Occipital lobe (tissue), 2 donors: Measurements from ENCODE around the gene CDKN2B-AS1. TPM values are rescaled to one million over a fixed set of nuclear protein-coding genes. Genes with fewer than 3 reads are reported as not detected.
"Not testable (repeated sequence)": the region's sequence is repeated elsewhere in the genome, so short reads cannot be mapped to it uniquely, and the experiment has no call there.

ENCODE experiments used
- DNase-seq: peaks from one replicate; lab custom pipeline; 2025; lab: John Stamatoyannopoulos, UW
- total RNA-seq: library from RNA; depleted of rRNA; stranded (reverse); fragments of >200 nt; gene quantifications from one replicate; pipeline ENCODE4 v1.2.3, GENCODE V29; 2014

CDKN2B-AS1 gene
- 0.62 TPM for total RNA-seq

- DNase-seq: peak; percentile 30
These were observed at the start of gene CDKN2B-AS1 for GRCh38 chr9:21994556-21995005. Gene CDKN2B-AS1, plus strand, starts transcription at chr9:21994791.

GRCh38 chr9:21945606-21946005 is 49.0 kb upstream of the CDKN2B-AS1 start:
- no peak for DNase-seq

GRCh38 chr9:21958833-21959232 is 35.8 kb upstream of the CDKN2B-AS1 start:
- no peak for DNase-seq

- not testable (repeated sequence) for DNase-seq
These were observed 35.3 kb upstream of the CDKN2B-AS1 start for GRCh38 chr9:21959268-21959667.

GRCh38 chr9:21961569-21961968 is 33.0 kb upstream of the CDKN2B-AS1 start:
- no peak for DNase-seq

- DNase-seq: no peak
These were observed 29.6 kb upstream of the CDKN2B-AS1 start for GRCh38 chr9:21964925-21965385.

- DNase-seq: no peak
These were observed 29.1 kb upstream of the CDKN2B-AS1 start for GRCh38 chr9:21965401-21965951.

GRCh38 chr9:21966140-21966851 is 28.3 kb upstream of the CDKN2B-AS1 start:
- DNase-seq: no peak

GRCh38 chr9:21967169-21967568 is 27.4 kb upstream of the CDKN2B-AS1 start:
- DNase-seq: no peak

- DNase-seq: no peak
These were observed 26.9 kb upstream of the CDKN2B-AS1 start for GRCh38 chr9:21967702-21968101.

GRCh38 chr9:21968331-21969010 is 26.1 kb upstream of the CDKN2B-AS1 start:
- DNase-seq: no peak

- no peak for DNase-seq
These were observed 25.3 kb upstream of the CDKN2B-AS1 start for GRCh38 chr9:21969011-21969940.

GRCh38 chr9:21969951-21970799 is 24.4 kb upstream of the CDKN2B-AS1 start:
- no peak for DNase-seq

- DNase-seq: no peak
These were observed 23.6 kb upstream of the CDKN2B-AS1 start for GRCh38 chr9:21970800-21971640.

- no peak for DNase-seq
These were observed 22.2 kb upstream of the CDKN2B-AS1 start for GRCh38 chr9:21972361-21972760.

GRCh38 chr9:21974343-21974721 is 20.3 kb upstream of the CDKN2B-AS1 start:
- no peak for DNase-seq

GRCh38 chr9:21974722-21975409 is 19.7 kb upstream of the CDKN2B-AS1 start:
- no peak for DNase-seq

GRCh38 chr9:21976334-21976875 is 18.2 kb upstream of the CDKN2B-AS1 start:
- DNase-seq: no peak

GRCh38 chr9:21982391-21982790 is 12.2 kb upstream of the CDKN2B-AS1 start:
- no peak for DNase-seq
